Measurements from ENCODE around the gene PDXP.
"Not testable (repeated sequence)": the region's sequence is repeated elsewhere in the genome, so short reads cannot be mapped to it uniquely, and the experiment has no call there.

Gene PDXP

GRCh38 chr22:37675930-37676735, 17.6 kb downstream of the PDXP start:
- DNase-seq: no peak

GRCh38 chr22:37676736-37677492, 18.4 kb downstream of the PDXP start:
- DNase-seq: peak; percentile 88

- DNase-seq: no peak
Measured at GRCh38 chr22:37677493-37677974, 19.0 kb downstream of the PDXP start.

- DNase-seq: no peak
Measured at GRCh38 chr22:37678372-37678771, 19.8 kb downstream of the PDXP start.

- DNase-seq: no peak
Measured at GRCh38 chr22:37679670-37680069, 21.1 kb downstream of the PDXP start.

GRCh38 chr22:37680191-37680851, 21.8 kb downstream of the PDXP start:
- no peak for DNase-seq

GRCh38 chr22:37681001-37681424, 22.5 kb downstream of the PDXP start:
- no peak for DNase-seq

- DNase-seq: peak; percentile 81
Measured at GRCh38 chr22:37681556-37682049, 23.1 kb downstream of the PDXP start.

- DNase-seq: no peak
Measured at GRCh38 chr22:37684803-37685615, 26.5 kb downstream of the PDXP start.

GRCh38 chr22:37686002-37686982, 27.8 kb downstream of the PDXP start, which contains the start of gene NOL12:
TSS of gene NOL12 (plus strand) at chr22:37686343. CDS start at chr22:37686393, 50 bp downstream.
- peak; percentile 98 for DNase-seq

GRCh38 chr22:37690407-37690806, 31.9 kb downstream of the PDXP start:
- no peak for DNase-seq

GRCh38 chr22:37690901-37691504, 32.5 kb downstream of the PDXP start:
- DNase-seq: no peak

- no peak for DNase-seq
Measured at GRCh38 chr22:37692627-37693285, 34.2 kb downstream of the PDXP start.

GRCh38 chr22:37694131-37694530, 35.6 kb downstream of the PDXP start:
- DNase-seq: not testable (repeated sequence)

GRCh38 chr22:37696260-37696656, 37.7 kb downstream of the PDXP start:
- not testable (repeated sequence) for DNase-seq

GRCh38 chr22:37696657-37697537, 38.4 kb downstream of the PDXP start, which contains the start of gene TRIOBP:
TSS of gene TRIOBP (plus strand) at chr22:37697048. CDS start at chr22:37701366, 4,318 bp downstream.
- DNase-seq: peak; percentile 98

GRCh38 chr22:37697538-37697835, 39.0 kb downstream of the PDXP start:
- DNase-seq: no peak

- no peak for DNase-seq
Measured at GRCh38 chr22:37701141-37701786, 42.7 kb downstream of the PDXP start.

Data from eye (tissue), 1 donor.